Measurements from ENCODE around the gene MRPS5. TPM values are rescaled to one million over a fixed set of nuclear protein-coding genes. Genes with fewer than 3 reads are reported as not detected.

The MRPS5 gene
- total and polyA plus RNA-seq, 2 experiments from 2014 or later = 44.4 to 55.3 TPM

- H3K36me3 ChIP-seq (replicated peaks; ENCODE audit: insufficient read depth, low read depth) = no peaks in the 10 kb centered on the region
- H2AFZ ChIP-seq = no peak overlapping the region
- H3K4me1 ChIP-seq (ENCODE audit: insufficient read depth) = no peaks in the 10 kb centered on the region
- no peaks in the 10 kb centered on the region for H3K9me3 ChIP-seq (ENCODE audit: low read depth)
- no peaks in the 10 kb centered on the region for H3K79me2 ChIP-seq
- DNase-seq (ENCODE audit: low spot score) = no peak
- no peak overlapping the region for H3K27ac ChIP-seq
- TF ChIP-seq EZH2 (IDR thresholded peaks at IDR 0.05; ENCODE audit: borderline replicate concordance) (no peak), CTCF (IDR thresholded peaks at IDR 0.05; ENCODE audit: poor library complexity) (no peak), EZH2phosphoT487 (IDR thresholded peaks at IDR 0.05; ENCODE audit: low read depth, severe bottlenecking, unreplicated experiment) (no peak)
- H3K4me2 ChIP-seq = no peak overlapping the region
- no peaks in the 10 kb centered on the region for H3K27me3 ChIP-seq
- no peaks in the 10 kb centered on the region for H4K20me1 ChIP-seq (ENCODE audit: insufficient read depth, poor library complexity, severe bottlenecking)
- no peaks in the 10 kb centered on the region for H3K9me2 ChIP-seq (replicated peaks; ENCODE audit: insufficient read depth)
- no peak overlapping the region for H3K4me3 ChIP-seq
- WGBS (ENCODE audit: low lambda C conversion rate, missing lambda C conversion rate) = 81% methylated on average over 6 of the region's 6 CpGs
Measured at GRCh38 chr2:95049961-95050360, 71.6 kb downstream of the MRPS5 start.

- Histone ChIP-seq H3K9me2 (replicated peaks; ENCODE audit: insufficient read depth) (no peaks in the 10 kb centered on the region), H4K20me1 (ENCODE audit: insufficient read depth, poor library complexity, severe bottlenecking) (no peaks in the 10 kb centered on the region), H3K27ac (no peak overlapping the region), H2AFZ (no peak overlapping the region), H3K79me2 (no peaks in the 10 kb centered on the region), H3K27me3 (no peaks in the 10 kb centered on the region), H3K4me2 (no peak overlapping the region), H3K9me3 (ENCODE audit: low read depth) (no peaks in the 10 kb centered on the region), H3K4me1 (ENCODE audit: insufficient read depth) (no peaks in the 10 kb centered on the region), H3K4me3 (no peak overlapping the region), H3K36me3 (replicated peaks; ENCODE audit: insufficient read depth, low read depth) (no peaks in the 10 kb centered on the region)
- WGBS (ENCODE audit: low lambda C conversion rate, missing lambda C conversion rate) = 91% methylated on average over 10 of the region's 10 CpGs
- TF ChIP-seq CTCF (IDR thresholded peaks at IDR 0.05; ENCODE audit: poor library complexity) = no peak
- no peak for TF ChIP-seq EZH2phosphoT487 (IDR thresholded peaks at IDR 0.05; ENCODE audit: low read depth, severe bottlenecking, unreplicated experiment)
- no peak for TF ChIP-seq EZH2 (IDR thresholded peaks at IDR 0.05; ENCODE audit: borderline replicate concordance)
- no peak for DNase-seq (ENCODE audit: low spot score)
Measured at GRCh38 chr2:95049683-95049955, 72.0 kb downstream of the MRPS5 start.

GRCh38 chr2:95048825-95049682, 72.6 kb downstream of the MRPS5 start:
- H3K4me1 ChIP-seq (ENCODE audit: insufficient read depth) = no peaks in the 10 kb centered on the region
- no peaks in the 10 kb centered on the region for H3K36me3 ChIP-seq (replicated peaks; ENCODE audit: insufficient read depth, low read depth)
- TF ChIP-seq EZH2 (IDR thresholded peaks at IDR 0.05; ENCODE audit: borderline replicate concordance) (no peak), CTCF (IDR thresholded peaks at IDR 0.05; ENCODE audit: poor library complexity) (no peak), EZH2phosphoT487 (IDR thresholded peaks at IDR 0.05; ENCODE audit: low read depth, severe bottlenecking, unreplicated experiment) (no peak)
- no peaks in the 10 kb centered on the region for H3K27me3 ChIP-seq
- no peaks in the 10 kb centered on the region for H4K20me1 ChIP-seq (ENCODE audit: insufficient read depth, poor library complexity, severe bottlenecking)
- no peaks in the 10 kb centered on the region for H3K9me2 ChIP-seq (replicated peaks; ENCODE audit: insufficient read depth)
- no peak for DNase-seq (ENCODE audit: low spot score)
- no peak overlapping the region for H3K4me3 ChIP-seq
- H3K27ac ChIP-seq = no peak overlapping the region
- WGBS (ENCODE audit: low lambda C conversion rate, missing lambda C conversion rate) = 76% methylated on average over 11 of the region's 15 CpGs
- no peak overlapping the region for H3K4me2 ChIP-seq
- H3K79me2 ChIP-seq = no peaks in the 10 kb centered on the region
- H3K9me3 ChIP-seq (ENCODE audit: low read depth) = no peaks in the 10 kb centered on the region
- H2AFZ ChIP-seq = no peak overlapping the region

All from hepatocyte (in vitro differentiated cells).